H1 (cell line): ENCODE results near the gene ZNF441. TPM values are rescaled to one million over a fixed set of nuclear protein-coding genes. Genes with fewer than 3 reads are reported as not detected.

Experiments used
- CHD2 ChIP-seq: IDR thresholded peaks from 2 replicates; pipeline ENCODE4 v1.6.1; 2012; ENCODE audit warnings: low read length, improper control_type of control experiment
- EZH2 ChIP-seq: fragments of 200-600 bp; sonication (generic); IDR thresholded peaks from 2 replicates; pipeline ENCODE4 v1.7.1; 2012; ENCODE audit warnings: low read depth, mild to moderate bottlenecking, moderate library complexity, low read length, inconsistent platforms; ENCODE audit not compliant: severe bottlenecking
- SRF ChIP-seq: IDR thresholded peaks from 2 replicates; pipeline ENCODE4 v1.6.1; 2011; ENCODE audit warnings: mild to moderate bottlenecking, low read depth, low read length, moderate library complexity
- TCF12 ChIP-seq: IDR thresholded peaks from 2 replicates; pipeline ENCODE4 v1.6.1; 2011; ENCODE audit warnings: low read depth, mild to moderate bottlenecking, low read length
- polyA plus RNA-seq, 7 experiments: library from polyadenylated mRNA; depleted of rRNA in 3 of 7; stranded (reverse) in 5 of 7; unstranded in 2 of 7; fragments of >200 nt in 5 of 7; fragments of 200-250 nt in 2 of 7; gene quantifications; 1 replicate in 5 of 7; 2 replicates in 1 of 7; 4 replicates in 1 of 7; pipeline versions ENCODE4 v1.2.1 to v1.2.3, GENCODE V29; 2011 to 2013; ENCODE audit warnings: missing spikeins in 2 of 7, mixed read lengths in 2 of 7
- total RNA-seq: library from RNA; stranded (reverse); fragmentation: NEBNext Ultra II Directional; extraction: Animal tissue kit (Norgen Biotek cat#: 25700); gene quantifications from 2 replicates; pipeline ENCODE4 v1.2.1, GENCODE V29; 2021

The ZNF441 gene
- total and polyA plus RNA-seq, 2 of the 8 experiments (the other 6 are each of a cell fraction or from before 2014, with no cell fraction given): 0.09 to 0.48 TPM

GRCh38 chr19:11784356-11784755 is 17.6 kb downstream of the ZNF441 start (continued):
- TF ChIP-seq SRF (no peak), EZH2 (no peak), TCF12 (no peak), CHD2 (no peak)
